GM12892 (cell line): ENCODE measurements around the gene PSMB9.

ENCODE experiments used
- POLR2A ChIP-seq: IDR thresholded peaks from 2 replicates; pipeline ENCODE4 v1.6.1; 2011; ENCODE audit warnings: low read depth, low read length, control low read depth
- TAF1 ChIP-seq: IDR thresholded peaks from 2 replicates; pipeline ENCODE4 v1.6.1; 2011; ENCODE audit warnings: low read depth, mild to moderate bottlenecking, control low read depth, low read length, borderline replicate concordance

- TF ChIP-seq POLR2A (peak; percentile 78; the same call in 1 of the 2 replicates), TAF1 (peak; percentile 56; the same call in 1 of the 2 replicates)
Observed at GRCh38 chr6:32894085-32895005, 40.4 kb downstream of the PSMB9 start.
